Measurements from ENCODE around the gene NFIB. TPM values are rescaled to one million over a fixed set of nuclear protein-coding genes. Genes with fewer than 3 reads are reported as not detected.

NFIB gene
- total and polyA plus RNA-seq, 2 donors (not counting 3 experiments of a cell fraction or from before 2014, with no cell fraction given), result 26.4 to 174 TPM

- Histone ChIP-seq H3K27ac (ENCODE audit: insufficient read depth, low read depth, low read length) (peak overlapping the region; percentile 97), H3K27me3 (ENCODE audit: control insufficient read depth in 2 of 2, insufficient read depth in 2 of 2, low read length in 2 of 2) (no peaks in the 10 kb centered on the region), H3K36me3 (ENCODE audit: control insufficient read depth in 2 of 2, extremely low read depth in 1 of 2, insufficient read depth in 2 of 2, low read length in 2 of 2) (peaks cover 0 to 2% of the 10 kb centered on the region in 2 experiments), H3K9me3 (replicated peaks; ENCODE audit: control insufficient read depth, insufficient read depth, low read length) (no peaks in the 10 kb centered on the region), H3K4me3 (replicated peaks in 1 of 3; ENCODE audit: insufficient read depth in 1 of 3, low read depth in 1 of 3, low read length in 3 of 3) (peak overlapping the region in 1 of 3 experiments; percentile 44), H3K4me2 (ENCODE audit: insufficient read depth, low read length) (peak overlapping the region; percentile 78), H3K4me1 (ENCODE audit: control insufficient read depth, extremely low read depth, insufficient read depth, low read length) (peaks cover 68% of the 10 kb centered on the region), H3K79me2 (ENCODE audit: control insufficient read depth, insufficient read depth, low read length) (peaks cover 64% of the 10 kb centered on the region), H3K9me1 (replicated peaks; ENCODE audit: control insufficient read depth, extremely low read depth, insufficient read depth, low read length) (no peaks in the 10 kb centered on the region), H2AFZ (ENCODE audit: low read depth, low read length) (no peak overlapping the region), H4K20me1 (replicated peaks; ENCODE audit: control insufficient read depth, extremely low read depth, insufficient read depth, low read length) (no peaks in the 10 kb centered on the region), H3K9ac (replicated peaks; ENCODE audit: extremely low read depth, insufficient read depth, low read length) (peak overlapping the region; percentile 83)
- ChIA-PET POLR2A (interaction anchor here (0.6 to 0.8 kb wide), 3 partner anchors 33 to 80 kb away, joined by 3 to 7 read pairs (median 7); partner anchors contain the start of gene NFIB), CTCF (interaction anchor here (0.6 to 2.5 kb wide), 7 partner anchors 17 to 1204 kb away, joined by 3 to 9 read pairs (median 3); no protein-coding TSS in a partner anchor)
- no peak for TF ChIP-seq GATA2 (IDR thresholded peaks at IDR 0.05; ENCODE audit: insufficient read depth, insufficient read length, low read depth, low read length)
- peak; percentile 0 for TF ChIP-seq POLR2A (IDR thresholded peaks at IDR 0.05; ENCODE audit: low read depth, low read length)
- TF ChIP-seq FOS (IDR thresholded peaks at IDR 0.05; ENCODE audit: borderline replicate concordance, insufficient read depth, low read length), result no peak
- TF ChIP-seq JUN (IDR thresholded peaks at IDR 0.05; ENCODE audit: borderline replicate concordance, insufficient read depth, insufficient read length, low read depth), result peak; percentile 30
- TF ChIP-seq MYC (IDR thresholded peaks at IDR 0.05; ENCODE audit: low read depth, low read length), result no peak
- no peak for TF ChIP-seq EZH2 (IDR thresholded peaks at IDR 0.05; ENCODE audit: borderline replicate concordance, low read depth, low read length, severe bottlenecking)
- TF ChIP-seq POLR2AphosphoS5 (IDR thresholded peaks at IDR 0.05; ENCODE audit: insufficient read depth, low read depth, low read length), result no peak
- dilution Hi-C loops (cut with MboI; ENCODE audit: extremely low pct_ligation_motif_present, low sequenced_read_pairs), result no loop called here
- intact Hi-C loops (cut with micrococcal nuclease), result loop anchor here (1.0 to 10.0 kb wide), 6 partner anchors 45 to 883 kb away; partner anchors contain the start of gene NFIB
- DNase-seq (ENCODE audit: low read depth, low spot score) (no peak), FAIRE-seq (no peak)
- BruUV-seq (replicated peaks), result no TSS peak
Observed at GRCh38 chr9:14238079-14238478, 75.9 kb downstream of the NFIB start.

- BruUV-seq (replicated peaks), result no TSS peak
- Histone ChIP-seq H3K79me2 (ENCODE audit: control insufficient read depth, insufficient read depth, low read length) (peaks cover 61% of the 10 kb centered on the region), H3K27ac (ENCODE audit: insufficient read depth, low read depth, low read length) (peak overlapping the region; percentile 97), H3K9me1 (replicated peaks; ENCODE audit: control insufficient read depth, extremely low read depth, insufficient read depth, low read length) (no peaks in the 10 kb centered on the region), H4K20me1 (replicated peaks; ENCODE audit: control insufficient read depth, extremely low read depth, insufficient read depth, low read length) (no peaks in the 10 kb centered on the region), H3K9me3 (replicated peaks; ENCODE audit: control insufficient read depth, insufficient read depth, low read length) (no peaks in the 10 kb centered on the region), H3K4me2 (ENCODE audit: insufficient read depth, low read length) (peak overlapping the region; percentile 78), H3K36me3 (ENCODE audit: control insufficient read depth in 2 of 2, extremely low read depth in 1 of 2, insufficient read depth in 2 of 2, low read length in 2 of 2) (peaks cover 2 to 3% of the 10 kb centered on the region in 2 experiments), H2AFZ (ENCODE audit: low read depth, low read length) (no peak overlapping the region), H3K4me3 (replicated peaks in 1 of 3; ENCODE audit: insufficient read depth in 1 of 3, low read depth in 1 of 3, low read length in 3 of 3) (peak overlapping the region in 1 of 3 experiments; percentile 13), H3K9ac (replicated peaks; ENCODE audit: extremely low read depth, insufficient read depth, low read length) (peak overlapping the region; percentile 83), H3K4me1 (ENCODE audit: control insufficient read depth, extremely low read depth, insufficient read depth, low read length) (peaks cover 65% of the 10 kb centered on the region), H3K27me3 (ENCODE audit: control insufficient read depth in 2 of 2, insufficient read depth in 2 of 2, low read length in 2 of 2) (no peaks in the 10 kb centered on the region)
- no peak for FAIRE-seq
- POLR2A ChIA-PET, result no interaction called here
- DNase-seq (ENCODE audit: low read depth, low spot score), result peak; percentile 57
- CTCF ChIA-PET, result interaction anchor here (0.8 kb wide), 1 partner anchor 22 kb away, joined by 3 read pairs; no protein-coding TSS in a partner anchor
- dilution Hi-C loops (cut with MboI; ENCODE audit: extremely low pct_ligation_motif_present, low sequenced_read_pairs), result no loop called here
- TF ChIP-seq POLR2AphosphoS5 (IDR thresholded peaks at IDR 0.05; ENCODE audit: insufficient read depth, low read depth, low read length), result no peak
- TF ChIP-seq CTCF (IDR thresholded peaks at IDR 0.05; ENCODE audit: extremely low read depth in 1 of 2, insufficient read depth in 1 of 2, low read depth in 1 of 2, low read length in 2 of 2), result no peak
- TF ChIP-seq MYC (IDR thresholded peaks at IDR 0.05; ENCODE audit: low read depth, low read length), result no peak
- intact Hi-C loops (cut with micrococcal nuclease), result loop anchor here (10.0 kb wide), 2 partner anchors 82 to 882 kb away; no protein-coding TSS in a partner anchor
Observed at GRCh38 chr9:14236591-14236990, 77.3 kb downstream of the NFIB start.

All from endothelial cell of umbilical vein (primary cell).